Vagina (tissue), 2 donors: ENCODE results near the gene JAG2.

Experiments used
- CTCF ChIP-seq, 3 experiments: fragments of 450-650 bp in 2 of 3; fragments of 200-600 bp in 1 of 3; sonication (generic) in 1 of 3; IDR thresholded peaks; one replicate each; pipeline ENCODE4 v1.5.1; 2017 to 2019; ENCODE audit warnings: antibody characterized with exemption in 3 of 3, mild to moderate bottlenecking in 2 of 3, moderate library complexity in 2 of 3
- POLR2A ChIP-seq, 2 donors: fragments of 450-650 bp; IDR thresholded peaks; one replicate each; pipeline ENCODE4 v1.6.1; 2017; ENCODE audit warnings: antibody characterized with exemption in 2 of 2, mild to moderate bottlenecking in 2 of 2, moderate library complexity in 2 of 2

- TF ChIP-seq POLR2A (IDR thresholded peaks at IDR 0.05) (no peak), CTCF (IDR thresholded peaks at IDR 0.05) (no peak)
Measured at GRCh38 chr14:105204931-105205672, 36.5 kb upstream of the JAG2 start.
